ENCODE data around the gene SMIM29. TPM values are rescaled to one million over a fixed set of nuclear protein-coding genes. Genes with fewer than 3 reads are reported as not detected.
"Not testable (repeated sequence)": the region's sequence is repeated elsewhere in the genome, so short reads cannot be mapped to it uniquely, and the experiment has no call there.

The SMIM29 gene
- total RNA-seq, 1 donor from 2014 or later = 17.3 TPM

DNA sequence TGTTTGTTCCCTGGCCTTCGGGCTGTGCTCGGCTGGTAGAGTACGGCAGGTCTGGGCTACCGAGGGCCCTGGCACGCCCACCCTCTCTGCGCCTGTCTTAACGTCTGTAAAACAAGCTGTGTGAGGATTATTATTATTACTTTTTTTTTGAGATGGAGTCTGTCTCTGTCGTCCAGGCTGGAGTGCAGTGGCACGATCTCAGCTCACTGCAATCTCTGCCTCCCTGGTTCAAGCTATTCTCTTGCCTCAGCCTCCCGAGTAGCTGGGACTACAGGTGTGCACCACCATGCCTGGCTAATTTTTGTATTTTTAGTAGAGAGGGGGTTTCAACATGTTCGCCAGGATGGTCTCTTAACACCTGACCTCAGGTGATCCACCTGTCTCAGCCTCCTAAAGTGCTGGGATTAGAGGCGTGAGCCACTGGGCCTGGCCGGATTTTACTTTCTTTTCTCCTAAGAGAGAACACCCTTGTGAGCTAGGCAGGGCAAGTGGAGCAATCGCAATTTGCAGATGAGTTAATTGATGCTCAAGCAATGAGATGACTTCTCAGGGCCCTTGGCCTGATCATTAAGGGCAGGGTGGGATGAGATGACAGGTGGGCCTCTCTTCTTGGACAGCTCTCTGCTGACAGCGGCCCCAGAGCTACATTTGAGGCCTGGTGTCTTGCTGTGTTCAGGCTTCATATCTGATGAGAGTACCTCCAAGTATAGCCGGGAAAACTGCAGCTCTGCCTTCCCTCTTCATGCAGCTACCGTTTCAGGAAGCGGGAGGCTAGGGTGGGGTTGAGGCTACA lies 859 bp upstream of the SMIM29 start:
- DNase-seq (ENCODE audit: low spot score) = no peak
- intact Hi-C loops (cut with micrococcal nuclease) = loop anchor here (1.0 to 10.0 kb wide), 7 partner anchors 13 to 505 kb away; partner anchors contain the start of genes HMGA1, NUDT3 and SNRPC
- H3K4me1 Mint-ChIP-seq (ENCODE audit: low read depth) = peaks cover 25% of the 10 kb centered on the region

DNA sequence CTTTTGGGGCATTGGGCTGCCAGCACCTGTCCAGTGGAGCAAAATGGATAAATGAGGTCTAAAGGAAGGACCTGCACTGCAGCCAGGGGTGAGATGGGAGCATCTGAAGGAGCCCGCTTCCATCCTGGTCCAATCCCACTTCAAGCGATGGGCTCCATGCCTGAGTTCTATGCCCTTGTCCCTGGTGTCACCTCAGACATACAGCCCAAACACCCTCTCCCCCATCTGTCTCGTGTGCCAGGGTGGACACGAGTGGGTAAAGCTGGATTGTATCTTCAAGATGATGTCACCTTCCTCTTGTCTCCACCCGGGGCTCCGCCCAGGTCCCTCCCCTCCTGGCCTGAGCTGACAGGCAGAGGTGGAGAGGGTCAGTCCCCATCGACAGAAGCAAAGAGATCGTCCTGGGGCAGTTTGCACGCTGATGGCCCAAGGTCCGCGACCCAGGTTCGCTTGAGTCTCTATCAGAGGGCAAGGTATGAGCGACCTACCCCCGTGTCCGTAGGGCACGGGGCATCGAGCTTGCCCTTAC lies 544 bp downstream of the SMIM29 start:
- Mint-ChIP-seq H3K36me3 (ENCODE audit: low read depth) (peaks cover 33% of the 10 kb centered on the region), H3K4me3 (ENCODE audit: low read depth) (peak overlapping the region; percentile 82), H3K4me1 (ENCODE audit: low read depth) (peaks cover 35% of the 10 kb centered on the region), H3K27me3 (ENCODE audit: low read depth) (peaks cover 3% of the 10 kb centered on the region), H3K9me3 (no peaks in the 10 kb centered on the region), H3K27ac (peak overlapping the region; percentile 77)
- DNase-seq (ENCODE audit: low spot score) = peak; percentile 46
- intact Hi-C loops (cut with micrococcal nuclease) = loop anchor here (2.0 to 10.0 kb wide), 5 partner anchors 23 to 507 kb away; partner anchors contain the start of gene SNRPC

More for the DNA sequence above, 859 bp upstream of the SMIM29 start:
- Mint-ChIP-seq H3K27me3 (ENCODE audit: low read depth) (peaks cover 5% of the 10 kb centered on the region), H3K4me3 (ENCODE audit: low read depth) (peak overlapping the region; percentile 82), H3K27ac (peak overlapping the region; percentile 48), H3K36me3 (ENCODE audit: low read depth) (peaks cover 22% of the 10 kb centered on the region), H3K9me3 (no peaks in the 10 kb centered on the region)

DNA sequence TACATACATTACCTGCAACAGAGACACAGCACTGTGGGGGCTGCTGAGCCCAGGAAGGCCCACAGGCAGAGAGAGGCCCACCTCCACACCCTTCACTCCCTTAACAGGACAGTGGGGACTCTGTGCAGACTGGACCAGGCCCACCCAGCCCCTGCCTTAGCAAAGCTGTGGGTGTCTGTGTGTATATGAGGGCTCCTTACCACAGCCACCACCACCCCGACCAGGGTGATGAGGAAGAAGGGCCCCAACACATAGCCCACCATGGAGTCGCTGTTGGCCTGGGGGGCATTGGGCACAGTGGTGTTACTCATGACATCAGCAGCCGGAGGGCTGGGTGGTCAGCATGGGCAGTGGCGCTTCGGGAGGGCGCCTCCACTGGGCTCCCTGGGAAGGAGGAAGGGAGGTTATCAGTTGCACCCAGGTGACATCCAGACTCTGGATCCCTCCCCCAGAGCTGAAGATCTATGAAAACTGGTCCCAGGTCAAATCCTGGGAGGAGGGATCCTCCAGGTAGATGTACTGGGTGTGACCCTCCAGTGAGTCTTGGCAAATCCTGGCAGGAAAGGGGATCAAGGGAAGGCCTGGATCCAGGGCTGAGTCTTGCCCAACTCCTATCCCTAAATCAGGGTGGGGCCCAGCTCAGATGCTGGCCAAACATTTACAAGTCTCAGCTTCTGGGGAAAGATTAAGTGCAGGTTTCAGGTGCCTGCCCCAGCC lies 1.2 kb downstream of the SMIM29 start:
- no peaks in the 10 kb centered on the region for H3K9me3 Mint-ChIP-seq
- H3K27me3 Mint-ChIP-seq (ENCODE audit: low read depth) = no peaks in the 10 kb centered on the region
- intact Hi-C loops (cut with micrococcal nuclease) = loop anchor here (2.0 to 10.0 kb wide), 6 partner anchors 23 to 507 kb away; partner anchors contain the start of gene SNRPC
- no peak for DNase-seq (ENCODE audit: low spot score)
- peak overlapping the region; percentile 77 for H3K27ac Mint-ChIP-seq
- H3K4me1 Mint-ChIP-seq (ENCODE audit: low read depth) = peaks cover 39% of the 10 kb centered on the region
- peaks cover 40% of the 10 kb centered on the region for H3K36me3 Mint-ChIP-seq (ENCODE audit: low read depth)
- H3K4me3 Mint-ChIP-seq (ENCODE audit: low read depth) = peak overlapping the region; percentile 82

DNA sequence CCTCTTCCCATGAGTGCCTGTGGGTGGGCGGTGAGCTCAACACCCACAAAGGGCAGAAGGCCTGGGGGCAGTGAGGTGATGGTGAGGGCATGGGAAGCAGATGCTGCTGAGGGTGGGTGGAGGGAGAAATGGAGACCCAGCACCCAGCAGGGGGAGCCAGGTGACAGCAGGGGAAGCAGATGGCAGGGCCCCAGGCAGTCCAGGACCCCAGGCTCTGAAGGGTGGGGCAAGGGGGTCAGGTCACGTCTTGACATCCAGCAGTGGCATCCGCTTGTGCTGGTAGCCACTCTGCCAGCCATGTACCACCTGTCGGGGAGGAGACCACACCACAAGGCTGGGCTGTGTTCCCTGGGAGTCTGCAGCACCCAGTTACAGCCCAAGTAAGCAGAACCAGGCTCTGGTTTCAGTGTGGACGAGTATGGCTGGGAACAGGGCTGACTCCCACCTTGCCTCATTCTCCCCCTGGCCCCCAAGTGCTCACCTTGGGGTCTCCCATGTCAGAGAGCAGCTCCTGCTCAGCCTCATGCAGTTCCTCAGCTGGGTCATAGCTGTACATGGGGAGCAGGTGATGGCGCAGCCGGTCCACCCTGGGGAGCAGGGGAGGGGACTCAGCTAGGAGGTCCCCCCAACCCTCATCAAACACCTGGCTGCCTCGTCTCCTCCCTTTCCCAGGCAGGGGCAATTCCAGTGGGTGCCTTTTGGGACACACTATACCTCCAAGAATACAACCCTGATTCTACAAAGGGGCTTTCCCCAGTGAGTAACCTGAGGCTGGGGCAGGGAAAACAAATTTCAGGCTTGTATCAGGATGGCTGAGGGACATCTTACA lies 2.0 kb downstream of the SMIM29 start:
- Mint-ChIP-seq H3K36me3 (ENCODE audit: low read depth) (peaks cover 48% of the 10 kb centered on the region), H3K27ac (peak overlapping the region; percentile 67), H3K9me3 (no peaks in the 10 kb centered on the region), H3K4me1 (ENCODE audit: low read depth) (peaks cover 44% of the 10 kb centered on the region), H3K4me3 (ENCODE audit: low read depth) (peak overlapping the region; percentile 35), H3K27me3 (ENCODE audit: low read depth) (no peaks in the 10 kb centered on the region)
- no peak for DNase-seq (ENCODE audit: low spot score)
- intact Hi-C loops (cut with micrococcal nuclease) = loop anchor here (2.0 to 10.0 kb wide), 5 partner anchors 50 to 508 kb away; partner anchors contain the start of gene SNRPC

DNA sequence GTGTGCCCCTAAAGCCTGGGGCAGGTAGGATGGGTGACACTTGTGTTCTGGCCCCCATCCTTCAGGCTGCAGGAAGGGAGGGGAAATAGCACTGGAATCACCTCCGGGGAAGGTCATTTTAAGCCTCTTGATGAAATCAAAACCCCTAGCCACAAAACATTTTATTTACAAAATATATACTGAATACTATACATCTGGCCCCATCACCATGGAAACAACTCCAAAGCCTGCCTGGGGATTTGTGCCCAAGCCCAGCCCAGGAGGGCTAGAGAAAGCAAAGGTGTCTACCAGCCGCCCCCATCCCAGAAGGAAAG lies 2.6 kb downstream of the SMIM29 start:
- Mint-ChIP-seq H3K4me1 (ENCODE audit: low read depth) (peaks cover 46% of the 10 kb centered on the region), H3K27me3 (ENCODE audit: low read depth) (no peaks in the 10 kb centered on the region), H3K27ac (peak overlapping the region; percentile 67), H3K36me3 (ENCODE audit: low read depth) (peaks cover 54% of the 10 kb centered on the region), H3K9me3 (no peaks in the 10 kb centered on the region), H3K4me3 (ENCODE audit: low read depth) (no peak overlapping the region)
- DNase-seq (ENCODE audit: low spot score) = no peak
- intact Hi-C loops (cut with micrococcal nuclease) = loop anchor here (2.0 to 10.0 kb wide), 5 partner anchors 49 to 509 kb away; partner anchors contain the start of gene SNRPC

DNA sequence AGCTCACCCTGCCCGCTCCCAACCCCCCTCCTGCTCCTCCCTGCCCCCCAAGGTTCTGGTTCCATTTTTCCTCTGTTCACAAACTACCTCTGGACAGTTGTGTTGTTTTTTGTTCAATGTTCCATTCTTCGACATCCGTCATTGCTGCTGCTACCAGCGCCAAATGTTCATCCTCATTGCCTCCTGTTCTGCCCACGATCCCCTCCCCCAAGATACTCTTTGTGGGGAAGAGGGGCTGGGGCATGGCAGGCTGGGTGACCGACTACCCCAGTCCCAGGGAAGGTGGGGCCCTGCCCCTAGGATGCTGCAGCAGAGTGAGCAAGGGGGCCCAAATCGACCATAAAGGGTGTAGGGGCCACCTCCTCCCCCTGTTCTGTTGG lies 3.1 kb downstream of the SMIM29 start:
- Mint-ChIP-seq H3K36me3 (ENCODE audit: low read depth) (peaks cover 59% of the 10 kb centered on the region), H3K4me1 (ENCODE audit: low read depth) (peaks cover 49% of the 10 kb centered on the region), H3K27ac (peak overlapping the region; percentile 59)
- H3K27me3 Mint-ChIP-seq (ENCODE audit: low read depth); DNase-seq (ENCODE audit: low spot score); H3K4me3 Mint-ChIP-seq (ENCODE audit: low read depth); H3K9me3 Mint-ChIP-seq: not testable (repeated sequence)
- intact Hi-C loops (cut with micrococcal nuclease) = loop anchor here (2.0 to 10.0 kb wide), 5 partner anchors 49 to 509 kb away; partner anchors contain the start of gene SNRPC

DNA sequence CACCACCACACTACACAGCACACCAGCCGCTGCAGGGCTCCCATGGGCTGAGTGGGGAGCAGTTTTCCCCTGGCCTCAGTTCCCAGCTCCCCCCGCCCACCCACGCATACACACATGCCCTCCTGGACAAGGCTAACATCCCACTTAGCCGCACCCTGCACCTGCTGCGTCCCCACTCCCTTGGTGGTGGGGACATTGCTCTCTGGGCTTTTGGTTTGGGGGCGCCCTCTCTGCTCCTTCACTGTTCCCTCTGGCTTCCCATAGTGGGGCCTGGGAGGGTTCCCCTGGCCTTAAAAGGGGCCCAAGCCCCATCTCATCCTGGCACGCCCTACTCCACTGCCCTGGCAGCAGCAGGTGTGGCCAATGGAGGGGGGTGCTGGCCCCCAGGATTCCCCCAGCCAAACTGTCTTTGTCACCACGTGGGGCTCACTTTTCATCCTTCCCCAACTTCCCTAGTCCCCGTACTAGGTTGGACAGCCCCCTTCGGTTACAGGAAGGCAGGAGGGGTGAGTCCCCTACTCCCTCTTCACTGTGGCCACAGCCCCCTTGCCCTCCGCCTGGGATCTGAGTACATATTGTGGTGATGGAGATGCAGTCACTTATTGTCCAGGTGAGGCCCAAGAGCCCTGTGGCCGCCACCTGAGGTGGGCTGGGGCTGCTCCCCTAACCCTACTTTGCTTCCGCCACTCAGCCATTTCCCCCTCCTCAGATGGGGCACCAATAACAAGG lies 3.6 kb downstream of the SMIM29 start:
- not testable (repeated sequence) for H3K4me3 Mint-ChIP-seq (ENCODE audit: low read depth); DNase-seq (ENCODE audit: low spot score); H3K27me3 Mint-ChIP-seq (ENCODE audit: low read depth); H3K9me3 Mint-ChIP-seq
- intact Hi-C loops (cut with micrococcal nuclease) = loop anchor here (5.0 to 10.0 kb wide), 4 partner anchors 172 to 510 kb away; partner anchors contain the start of gene SNRPC
- Mint-ChIP-seq H3K36me3 (ENCODE audit: low read depth) (peaks cover 64% of the 10 kb centered on the region), H3K4me1 (ENCODE audit: low read depth) (peaks cover 50% of the 10 kb centered on the region), H3K27ac (peak overlapping the region; percentile 59)

DNA sequence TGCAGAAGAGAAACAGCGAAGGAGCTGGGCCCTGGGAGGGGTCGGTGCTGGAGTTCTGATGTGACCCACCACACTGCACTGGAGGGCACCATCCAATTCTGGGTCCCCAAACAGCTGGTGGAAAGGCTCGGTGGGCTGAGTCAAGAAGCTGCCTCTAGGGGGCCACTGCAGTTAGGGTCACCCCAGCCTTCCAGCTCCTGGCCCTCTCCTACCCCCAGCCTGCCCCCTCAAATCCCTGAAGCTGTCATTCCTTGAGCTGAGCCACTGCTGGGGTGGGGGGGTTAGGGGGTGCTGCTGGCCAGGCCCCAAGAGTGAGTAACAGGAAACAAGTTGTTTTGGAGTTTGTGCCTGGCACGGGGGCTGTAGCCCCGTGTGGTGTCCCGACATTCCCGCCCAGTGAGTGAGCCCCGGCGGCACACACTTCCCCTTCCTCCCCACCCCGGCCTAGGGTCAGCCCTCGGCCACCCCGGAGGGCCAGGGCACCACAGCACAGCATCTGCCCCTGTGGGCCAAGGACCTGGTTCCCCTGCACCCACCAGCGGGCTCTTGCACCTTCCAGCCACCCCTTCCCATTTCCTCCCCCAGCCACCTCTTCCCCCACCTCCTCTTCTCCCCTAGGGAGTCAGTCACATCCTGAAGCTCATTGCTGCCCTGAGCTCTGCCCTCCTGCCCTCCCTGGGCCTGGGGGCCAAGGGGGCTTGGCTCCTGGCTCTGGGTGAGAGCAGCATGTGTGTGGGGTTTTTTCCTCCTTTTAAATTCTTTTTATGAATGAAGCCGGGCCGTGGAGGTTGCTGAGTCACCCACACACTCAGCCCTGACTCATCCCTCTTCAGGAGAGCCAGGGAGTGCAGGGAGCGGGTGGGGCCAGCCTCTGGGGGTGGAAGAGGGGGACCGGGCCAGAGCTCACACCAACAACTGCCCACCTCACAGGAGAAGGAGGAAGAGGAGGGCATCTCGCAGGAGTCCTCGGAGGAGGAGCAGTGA lies 4.6 kb downstream of the SMIM29 start:
- no peak for DNase-seq (ENCODE audit: low spot score)
- H3K36me3 Mint-ChIP-seq (ENCODE audit: low read depth) = peaks cover 70% of the 10 kb centered on the region
- peak overlapping the region; percentile 88 for H3K27ac Mint-ChIP-seq
- peaks cover 60% of the 10 kb centered on the region for H3K4me1 Mint-ChIP-seq (ENCODE audit: low read depth)
- intact Hi-C loops (cut with micrococcal nuclease) = loop anchor here (10.0 kb wide), 1 partner anchor 511 kb away; the partner anchor contains the start of gene SNRPC
- peak overlapping the region; percentile 38 for H3K4me3 Mint-ChIP-seq (ENCODE audit: low read depth)
- H3K27me3 Mint-ChIP-seq (ENCODE audit: low read depth) = no peaks in the 10 kb centered on the region
- H3K9me3 Mint-ChIP-seq = no peaks in the 10 kb centered on the region

DNA sequence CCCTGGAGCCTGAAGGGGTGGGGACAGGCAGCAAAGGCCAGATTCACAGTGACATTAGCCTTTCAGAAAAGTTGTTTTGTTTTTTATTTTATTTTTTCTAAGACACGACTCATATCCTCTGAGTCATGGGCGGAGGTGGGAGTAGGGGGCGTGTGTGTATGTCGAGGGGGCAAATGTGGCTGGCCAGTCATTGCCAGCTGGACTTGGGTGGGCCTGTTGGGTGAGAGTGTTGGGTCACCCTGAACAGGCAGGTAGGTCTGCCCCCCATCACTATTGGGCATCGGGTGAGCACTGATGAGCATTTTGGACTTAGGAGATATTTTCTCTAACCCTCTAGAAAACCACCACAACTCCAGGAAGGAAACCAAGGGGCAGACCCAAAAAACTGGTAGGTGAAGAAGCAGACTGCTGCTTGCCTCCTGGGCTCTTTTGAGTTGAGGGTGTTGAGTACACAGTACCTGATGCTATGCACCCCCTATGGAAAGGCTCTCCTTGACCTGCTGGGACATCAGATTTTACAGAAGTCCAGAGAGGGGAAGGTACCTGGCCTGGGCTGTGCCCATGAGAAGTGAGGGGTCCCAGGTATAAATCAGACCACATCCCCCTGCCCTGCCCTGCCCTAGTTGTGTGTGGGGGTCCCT lies 5.6 kb downstream of the SMIM29 start:
- H3K36me3 Mint-ChIP-seq (ENCODE audit: low read depth) = peaks cover 79% of the 10 kb centered on the region
- peak overlapping the region; percentile 2 for H3K4me3 Mint-ChIP-seq (ENCODE audit: low read depth)
- H3K9me3 Mint-ChIP-seq = no peaks in the 10 kb centered on the region
- no peak for DNase-seq (ENCODE audit: low spot score)
- H3K4me1 Mint-ChIP-seq (ENCODE audit: low read depth) = peaks cover 67% of the 10 kb centered on the region
- H3K27ac Mint-ChIP-seq = peak overlapping the region; percentile 73
- intact Hi-C loops (cut with micrococcal nuclease) = loop anchor here (10.0 kb wide), 1 partner anchor 512 kb away; the partner anchor contains the start of gene SNRPC
- H3K27me3 Mint-ChIP-seq (ENCODE audit: low read depth) = no peaks in the 10 kb centered on the region

DNA sequence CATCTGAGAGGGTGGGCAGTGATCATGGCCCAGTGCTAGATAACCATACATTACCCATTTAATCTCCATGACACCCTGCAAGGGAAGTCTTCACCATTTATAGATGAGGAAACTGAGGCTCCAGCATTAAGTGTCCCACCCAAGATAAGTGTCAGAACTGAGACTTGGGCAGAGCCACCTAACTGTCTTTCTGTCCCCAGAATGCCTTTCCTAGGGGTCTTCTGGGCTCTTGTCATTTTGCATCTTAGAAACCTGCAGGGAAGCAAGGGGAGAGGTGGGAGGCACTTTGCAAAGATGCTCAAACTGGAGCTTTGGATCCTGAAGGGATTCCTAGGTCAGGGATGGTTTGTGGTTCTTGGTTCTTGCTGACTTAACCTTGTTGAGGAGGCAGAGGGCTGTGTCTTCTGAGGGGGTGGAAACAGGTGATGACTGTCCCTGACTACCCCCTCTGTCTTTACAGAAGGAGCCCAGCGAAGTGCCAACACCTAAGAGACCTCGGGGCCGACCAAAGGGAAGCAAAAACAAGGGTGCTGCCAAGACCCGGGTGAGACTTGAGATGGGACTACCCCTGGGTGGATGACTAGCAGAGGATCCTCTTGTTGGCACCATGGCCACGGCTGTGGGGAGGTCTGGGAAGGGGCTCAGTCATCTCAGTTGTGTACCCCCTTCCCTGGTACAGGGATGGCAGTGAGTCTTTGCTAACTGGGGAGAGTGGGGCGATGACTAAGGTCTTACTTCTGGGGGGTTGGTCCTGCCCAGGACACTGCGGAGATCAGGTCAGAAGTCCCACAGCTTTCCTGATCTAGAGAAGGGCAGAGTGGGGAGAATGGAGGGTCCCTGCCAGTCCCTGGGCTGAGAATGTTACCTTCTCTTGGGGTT lies 6.3 kb downstream of the SMIM29 start:
- intact Hi-C loops (cut with micrococcal nuclease) = loop anchor here (10.0 kb wide), 1 partner anchor 512 kb away; the partner anchor contains the start of gene SNRPC
- Mint-ChIP-seq H3K4me3 (ENCODE audit: low read depth) (peak overlapping the region; percentile 2), H3K4me1 (ENCODE audit: low read depth) (peaks cover 61% of the 10 kb centered on the region), H3K9me3 (no peaks in the 10 kb centered on the region), H3K27ac (peak overlapping the region; percentile 73), H3K27me3 (ENCODE audit: low read depth) (no peaks in the 10 kb centered on the region), H3K36me3 (ENCODE audit: low read depth) (peaks cover 80% of the 10 kb centered on the region)
- no peak for DNase-seq (ENCODE audit: low spot score)
